ENCODE results near the gene ZPLD1. TPM values are rescaled to one million over a fixed set of nuclear protein-coding genes. Genes with fewer than 3 reads are reported as not detected.

ZPLD1 gene
- total and polyA plus RNA-seq, 8 donors: 0.07 to 0.19 (median 0.09) TPM; not detected in 3

- 31 to 33% methylated on average over 4 of the region's 4 CpGs for WGBS, 2 donors
- H3K4me3 ChIP-seq: no peak overlapping the region
- no peaks in the 10 kb centered on the region for H3K9me3 ChIP-seq
- intact Hi-C loops (cut with DNase I): no loop called here
- peak; percentile 5 for FAIRE-seq
- no peaks in the 10 kb centered on the region for H3K36me3 ChIP-seq
- peaks cover 0 to 7% (median 5%) of the 10 kb centered on the region in 3 donors for H3K4me1 ChIP-seq
- H3K27me3 ChIP-seq: no peaks in the 10 kb centered on the region
- no peak for DNase-seq
- no peak overlapping the region for H3K27ac ChIP-seq
- no peak for ATAC-seq
- TF ChIP-seq CTCF (IDR thresholded peaks at IDR 0.05): no peak
These were observed 41.4 kb downstream of the ZPLD1 start for GRCh38 chr3:102476198-102476597.

DNA sequence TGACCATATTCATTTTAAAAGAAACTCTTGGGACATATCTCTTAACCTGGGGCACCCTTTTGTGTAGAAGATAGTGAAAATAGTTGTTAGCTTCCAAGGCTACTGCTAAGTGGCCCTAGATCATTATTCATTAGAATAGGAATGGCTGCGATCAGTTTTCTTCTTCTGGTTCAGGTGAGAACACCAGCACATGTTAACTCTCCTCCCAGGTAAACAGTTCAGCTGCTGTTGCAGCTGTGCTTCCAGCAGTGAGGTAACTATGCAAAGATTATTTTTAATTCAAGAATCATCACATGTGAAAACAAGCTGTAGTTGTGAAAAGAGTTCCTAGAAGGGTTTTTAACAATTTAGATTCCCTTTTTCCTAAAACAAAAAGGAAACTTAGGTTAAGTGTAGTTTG lies 43.3 kb downstream of the ZPLD1 start:
- Histone ChIP-seq H3K27me3 (no peaks in the 10 kb centered on the region), H3K27ac (no peak overlapping the region), H3K4me1 (peaks cover 0 to 7% (median 5%) of the 10 kb centered on the region in 3 donors), H3K9me3 (no peaks in the 10 kb centered on the region), H3K4me3 (no peak overlapping the region), H3K36me3 (no peaks in the 10 kb centered on the region)
- intact Hi-C loops (cut with DNase I): no loop called here
- peak; percentile 56 to 80 (median 67) for ATAC-seq
- no peak for TF ChIP-seq CTCF (IDR thresholded peaks at IDR 0.05)
- 31 to 33% methylated on average over 1 of the region's 1 CpG for WGBS, 2 donors
- FAIRE-seq: no peak
- peak in 1 of 6 donors; percentile 13 for DNase-seq

DNA sequence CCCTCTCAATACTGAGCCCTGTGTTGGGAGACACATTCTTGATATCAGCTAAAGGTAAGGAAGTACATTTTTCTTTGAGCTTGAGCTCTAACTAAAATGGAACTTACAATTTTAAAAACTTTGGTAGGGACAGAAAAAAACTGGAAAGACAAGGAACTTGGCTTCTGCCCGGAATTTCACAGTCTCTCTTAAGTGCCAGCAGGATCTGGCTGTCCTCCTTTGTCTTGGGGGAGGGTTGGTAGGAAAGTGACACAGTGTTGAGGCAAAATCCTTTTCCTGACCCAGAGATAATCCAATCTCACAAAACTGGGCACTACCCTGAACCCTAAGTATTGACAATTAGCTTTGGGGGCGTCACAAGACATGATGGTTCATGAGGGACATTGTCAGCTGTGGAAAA lies 45.3 kb downstream of the ZPLD1 start:
- DNase-seq (no peak), ATAC-seq (no peak), FAIRE-seq (no peak)
- Histone ChIP-seq H3K27me3 (no peaks in the 10 kb centered on the region), H3K4me3 (no peak overlapping the region), H3K4me1 (peaks cover 0 to 7% (median 5%) of the 10 kb centered on the region in 3 donors), H3K36me3 (no peaks in the 10 kb centered on the region), H3K27ac (no peak overlapping the region), H3K9me3 (no peaks in the 10 kb centered on the region)
- 61 to 75% methylated on average over 2 of the region's 2 CpGs for WGBS, 2 donors
- intact Hi-C loops (cut with DNase I): no loop called here
- no peak for TF ChIP-seq CTCF (IDR thresholded peaks at IDR 0.05)

- Histone ChIP-seq H3K27ac (no peak overlapping the region), H3K4me1 (peaks cover 0 to 7% (median 5%) of the 10 kb centered on the region in 3 donors), H3K36me3 (no peaks in the 10 kb centered on the region), H3K9me3 (no peaks in the 10 kb centered on the region), H3K4me3 (no peak overlapping the region), H3K27me3 (no peaks in the 10 kb centered on the region)
- FAIRE-seq: no peak
- WGBS, 2 donors: 71 to 80% methylated on average over 4 of the region's 4 CpGs
- ATAC-seq: no peak
- TF ChIP-seq CTCF (IDR thresholded peaks at IDR 0.05): no peak
- no peak for DNase-seq
- intact Hi-C loops (cut with DNase I): no loop called here
These were observed 46.2 kb downstream of the ZPLD1 start for GRCh38 chr3:102481050-102481449.

DNA sequence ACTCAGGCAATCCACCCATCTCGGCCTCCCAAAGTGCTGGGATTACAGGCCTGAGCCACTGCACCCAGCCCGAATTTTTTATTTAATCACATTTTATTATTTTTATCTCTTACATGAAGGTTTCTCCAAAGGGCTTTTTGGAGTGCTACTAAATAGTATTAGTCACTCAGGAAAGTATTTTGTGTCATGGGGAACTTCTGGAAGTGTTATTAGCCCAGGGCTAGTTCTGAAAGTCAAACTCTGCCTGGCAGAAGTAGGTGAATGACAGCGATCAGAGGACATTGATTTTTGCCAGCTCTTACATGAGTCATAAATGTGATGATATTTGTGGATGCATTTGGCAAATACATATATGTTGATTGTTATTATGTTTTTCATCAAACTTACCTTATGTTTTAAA lies 48.7 kb downstream of the ZPLD1 start:
- Histone ChIP-seq H3K27me3 (no peaks in the 10 kb centered on the region), H3K9me3 (no peaks in the 10 kb centered on the region), H3K4me1 (peaks cover 0 to 5% (median 0%) of the 10 kb centered on the region in 3 donors), H3K4me3 (no peak overlapping the region), H3K27ac (no peak overlapping the region), H3K36me3 (no peaks in the 10 kb centered on the region)
- FAIRE-seq: no peak
- intact Hi-C loops (cut with DNase I): no loop called here
- no peak for TF ChIP-seq CTCF (IDR thresholded peaks at IDR 0.05)
- 80 to 92% methylated on average over 3 of the region's 3 CpGs for WGBS, 2 donors
- ATAC-seq: no peak
- DNase-seq: no peak
